GM21737 (cell line): ENCODE results near the gene TNC.

Experiments
- ATAC-seq: cut with Tn5 transposase; IDR thresholded peaks from one replicate; pipeline ENCODE4 v1.9.1; 2021; ENCODE audit warnings: mild to moderate bottlenecking, moderate library complexity; ENCODE audit not compliant: unreplicated experiment

Gene TNC

DNA sequence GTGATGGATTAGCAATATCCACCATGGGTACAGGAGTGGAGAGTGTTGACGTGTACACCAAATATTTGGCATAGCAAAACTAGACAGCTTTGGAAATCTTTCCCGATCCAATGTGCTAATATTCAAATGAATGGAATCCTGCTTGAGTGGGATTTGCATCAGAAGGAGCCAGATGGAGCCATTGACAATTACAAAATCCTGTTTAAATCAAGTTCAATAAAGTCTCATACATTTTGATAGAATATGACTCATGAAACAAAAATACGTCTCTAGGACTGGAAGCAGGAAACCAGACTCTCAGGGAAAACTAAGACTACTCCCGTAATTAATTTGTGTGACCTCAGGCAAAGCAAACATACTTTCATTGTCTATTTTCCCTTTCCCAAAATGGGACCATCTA is 13.0 kb downstream of the TNC start:
- no peak for ATAC-seq

DNA sequence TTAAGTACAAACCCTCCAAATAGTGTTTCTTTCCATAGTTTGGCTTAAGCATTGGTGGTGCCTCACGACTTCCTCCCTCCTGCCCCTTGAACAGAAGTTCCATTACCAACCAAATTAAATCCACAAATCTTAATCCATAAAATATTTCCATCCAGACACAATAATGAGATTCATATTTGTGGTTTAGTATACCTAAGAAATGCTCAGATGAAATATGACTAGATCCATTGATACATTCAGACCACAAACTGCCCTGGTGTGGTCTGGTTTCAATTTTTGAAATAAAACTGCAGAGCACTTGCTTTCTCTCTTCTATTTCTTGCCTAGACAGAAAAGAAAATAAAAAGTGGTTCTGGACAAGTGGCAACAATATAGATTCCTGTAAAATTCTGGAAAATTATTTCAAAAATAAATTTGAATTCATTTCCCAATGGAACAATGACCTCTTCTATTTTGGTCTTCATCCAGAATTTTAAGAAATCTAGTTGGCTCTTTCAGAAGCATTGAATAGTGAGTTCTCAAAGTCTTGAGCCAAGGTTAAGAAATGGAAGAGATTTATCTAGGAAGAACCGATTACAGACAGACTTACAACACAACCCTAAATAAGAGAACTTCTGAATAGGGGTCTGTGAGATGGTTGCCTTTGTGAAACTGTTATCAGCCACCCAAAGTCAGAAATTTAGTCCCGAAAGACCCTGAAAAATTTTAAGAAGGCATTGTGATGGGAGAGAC is 14.0 kb downstream of the TNC start:
- ATAC-seq, result no peak

DNA sequence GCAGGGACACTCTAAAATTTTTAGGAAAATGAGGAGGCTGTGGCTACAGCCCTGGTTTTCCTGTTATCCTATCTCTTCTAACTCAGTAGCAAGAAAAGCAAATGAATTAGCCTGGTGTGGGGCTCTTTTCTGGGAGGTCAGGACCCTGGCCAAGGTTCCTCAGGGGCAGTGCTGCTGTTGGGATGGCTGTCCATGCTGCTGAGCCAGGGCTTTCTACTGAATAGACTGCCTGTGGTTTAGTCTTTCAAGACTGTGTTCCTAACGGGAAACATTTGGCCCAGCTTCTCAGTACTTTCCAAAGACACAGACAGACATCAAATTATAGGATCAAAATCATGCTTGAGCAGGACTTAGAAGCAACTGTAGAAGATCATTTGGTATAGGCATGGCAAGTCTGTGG is 18.1 kb downstream of the TNC start:
- no peak for ATAC-seq

DNA sequence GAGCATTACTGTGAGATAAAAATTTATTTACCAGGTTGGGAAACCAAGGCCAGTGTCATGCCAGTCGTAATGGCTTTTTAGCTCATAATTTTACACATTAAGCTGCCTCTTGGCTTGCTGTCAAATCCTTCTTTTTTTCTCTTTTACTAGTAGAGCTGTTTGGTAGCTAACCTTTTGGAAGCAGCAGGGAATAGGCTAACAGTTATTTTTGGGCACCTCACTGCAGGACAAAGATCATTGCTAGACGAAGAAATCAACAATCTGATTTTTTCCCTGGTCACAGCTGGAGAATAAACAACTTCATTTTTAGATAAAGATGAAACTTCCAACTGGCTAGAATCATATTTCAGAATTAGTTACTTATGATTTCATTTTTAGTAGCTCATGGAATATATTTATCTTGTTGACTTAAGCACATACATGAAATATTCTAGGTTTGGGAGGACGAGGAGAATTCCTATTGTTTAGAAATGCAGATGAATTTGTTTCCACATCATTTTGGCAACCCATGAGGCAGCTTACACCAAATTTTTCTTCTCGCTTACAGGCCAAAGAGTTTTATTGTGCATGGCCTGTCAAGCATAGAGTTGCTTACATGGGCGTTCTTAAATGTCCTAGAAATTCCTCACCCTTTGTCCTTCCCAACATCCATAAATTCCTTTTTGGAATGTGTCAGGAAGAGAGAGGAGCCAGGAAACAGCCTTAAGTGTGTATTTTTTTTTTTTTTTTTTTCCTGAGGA is 19.6 kb downstream of the TNC start:
- no peak for ATAC-seq

DNA sequence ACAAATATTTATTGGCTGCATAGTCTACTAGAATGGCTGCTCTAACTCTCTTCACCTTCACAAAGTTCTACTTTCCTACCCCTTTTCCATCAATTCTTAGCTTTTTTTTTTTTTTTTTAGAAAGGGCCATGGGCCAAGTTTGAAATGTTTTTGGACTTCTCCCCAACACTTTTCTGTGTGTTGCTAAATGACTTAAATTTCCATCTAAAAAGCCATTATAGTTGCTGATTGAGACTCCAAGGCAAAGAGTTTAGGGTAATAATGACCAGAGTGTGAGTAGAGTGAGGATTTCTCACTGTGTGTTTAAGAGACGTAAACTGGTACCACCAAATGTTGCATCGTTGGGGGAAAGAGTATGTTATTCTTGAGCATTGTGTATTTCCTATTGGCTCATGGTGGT is 24.4 kb downstream of the TNC start:
- no peak for ATAC-seq

DNA sequence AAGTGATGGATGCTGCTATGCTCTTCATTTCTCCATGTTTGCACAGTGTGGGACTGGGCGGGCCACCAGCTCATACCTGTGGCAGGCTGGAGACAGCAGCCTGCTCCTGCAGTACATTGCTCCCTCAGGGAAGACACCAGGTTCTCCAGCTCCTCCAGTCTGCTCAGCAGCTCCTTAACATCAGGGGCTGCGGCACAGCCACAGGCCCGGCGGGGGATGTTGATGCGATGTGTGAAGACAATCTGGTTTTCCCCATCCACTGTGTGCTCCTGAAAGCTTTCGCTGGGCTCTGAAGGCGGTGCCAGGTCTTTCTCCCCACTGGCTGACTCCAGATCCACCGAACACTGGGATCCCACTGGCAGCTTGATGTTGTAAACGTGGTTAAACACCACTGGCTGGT is 27.5 kb downstream of the TNC start:
- ATAC-seq, result no peak

DNA sequence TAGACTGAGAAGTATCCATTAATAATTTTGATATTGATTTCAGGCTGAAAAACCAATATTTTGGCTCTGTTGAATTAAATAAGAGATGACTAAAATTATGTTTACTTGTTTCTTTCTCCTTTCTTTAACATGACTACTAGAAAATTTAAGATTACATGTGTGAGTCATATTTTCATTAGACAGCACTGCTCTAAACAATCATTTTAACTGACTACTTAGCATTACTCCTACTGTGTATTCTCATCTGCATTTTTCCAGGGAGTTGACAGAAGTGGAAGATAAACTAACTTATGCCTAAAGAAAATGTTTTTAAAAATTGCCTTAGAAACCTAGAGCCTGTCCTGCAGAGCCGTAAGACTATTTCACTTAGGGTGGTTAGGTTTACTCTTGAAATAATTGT is 29.1 kb downstream of the TNC start:
- no peak for ATAC-seq

DNA sequence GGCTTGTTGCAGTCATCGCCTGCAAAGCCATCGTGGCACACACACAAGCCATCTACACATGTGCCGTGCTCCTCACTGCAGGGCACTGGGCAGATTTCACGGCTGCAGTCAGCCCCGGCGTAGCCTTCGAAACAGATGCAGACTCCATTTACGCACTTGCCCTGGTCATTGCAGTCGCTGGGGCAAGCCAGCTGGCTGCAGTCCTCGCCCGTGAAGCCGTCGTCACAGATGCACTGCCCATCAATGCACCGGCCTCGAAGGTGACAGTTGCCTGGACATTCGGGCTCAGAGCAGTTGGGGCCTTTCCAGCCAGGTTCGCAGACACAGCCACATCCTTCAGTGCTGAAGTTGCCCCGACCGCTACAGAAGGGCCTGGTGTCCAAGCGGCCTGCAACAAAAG is 31.1 kb downstream of the TNC start:
- ATAC-seq, result no peak

DNA sequence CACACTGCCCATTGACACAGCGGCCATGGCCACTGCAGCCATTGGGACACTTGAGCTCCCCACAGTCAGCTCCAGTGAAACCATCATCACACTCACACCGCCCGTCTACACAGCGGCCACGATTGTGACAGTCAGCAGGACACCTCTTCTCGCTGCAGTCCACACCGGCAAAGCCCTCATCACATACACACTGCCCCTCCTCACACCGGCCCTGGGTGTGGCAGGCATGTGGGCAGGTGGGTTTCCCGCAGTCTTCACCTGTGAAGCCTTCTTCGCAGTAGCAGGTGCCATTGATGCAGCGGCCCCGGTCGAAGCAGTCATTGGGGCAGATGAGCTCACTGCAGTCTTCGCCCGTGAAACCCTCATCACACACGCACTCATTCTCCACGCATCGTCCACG is 31.5 kb downstream of the TNC start:
- no peak for ATAC-seq

DNA sequence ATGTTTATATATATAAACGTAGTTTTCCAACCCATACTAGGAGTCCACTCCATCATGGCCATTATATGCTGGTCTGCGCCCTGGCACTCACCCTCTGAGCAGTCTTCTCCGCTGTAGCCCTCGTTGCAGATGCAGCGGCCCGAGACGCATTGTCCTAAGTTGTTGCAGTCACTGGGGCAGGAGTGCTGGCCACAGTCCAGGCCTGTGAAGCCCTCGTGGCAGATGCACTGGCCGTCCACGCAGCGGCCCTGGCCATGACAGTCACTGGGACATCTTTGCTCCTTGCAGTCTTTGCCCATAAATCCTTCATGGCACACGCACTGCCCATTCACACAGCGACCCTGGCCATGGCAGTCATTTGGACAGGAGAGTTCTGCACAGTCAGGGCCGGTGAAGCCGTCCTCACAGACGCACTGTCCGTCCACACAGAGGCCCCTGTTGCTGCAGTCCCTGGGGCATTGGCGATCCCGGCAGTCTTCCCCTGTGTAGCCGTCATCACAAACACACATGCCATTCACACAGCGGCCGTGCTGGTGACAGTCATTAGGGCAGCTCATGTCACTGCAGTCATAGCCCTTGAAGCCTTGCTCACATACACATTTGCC is 32.1 kb downstream of the TNC start:
- no peak for ATAC-seq

DNA sequence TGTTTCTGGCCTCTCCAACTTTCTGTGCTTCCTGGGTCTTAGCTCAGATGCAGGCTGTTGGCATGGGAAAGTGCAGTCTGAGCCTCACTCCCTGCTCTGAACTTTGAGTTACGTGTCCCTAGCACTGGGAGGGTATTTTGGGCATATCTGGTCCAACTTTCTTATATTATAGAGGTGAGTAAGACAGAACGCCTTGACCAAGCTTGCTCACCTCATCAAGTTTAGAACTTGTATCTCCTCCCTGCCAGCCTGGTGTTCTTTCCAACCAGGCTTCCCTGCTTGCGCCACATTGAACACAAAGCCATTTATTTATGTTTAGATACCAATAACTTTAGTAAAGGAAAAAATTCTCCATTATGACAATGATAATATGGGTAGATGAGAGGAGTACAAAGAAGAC is 33.2 kb downstream of the TNC start:
- ATAC-seq, result no peak

DNA sequence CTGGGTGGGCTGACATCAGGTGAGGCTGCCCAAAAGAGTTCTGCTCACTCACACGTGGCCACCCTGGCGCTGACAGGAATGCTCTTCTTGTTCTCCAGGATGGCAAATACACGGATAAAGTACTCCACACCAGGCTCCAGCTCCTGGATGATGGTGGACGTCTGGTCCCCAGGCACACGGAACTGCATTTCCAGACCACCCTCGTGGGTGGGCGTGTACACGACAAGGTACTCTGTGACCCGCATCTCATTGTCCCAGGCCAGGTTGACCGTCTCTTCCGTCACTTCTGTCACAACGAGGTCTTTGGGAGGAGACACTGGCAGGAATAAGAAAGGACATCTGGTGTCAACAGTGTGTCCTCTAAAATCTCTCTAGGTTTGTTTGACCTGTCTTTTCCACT is 33.8 kb downstream of the TNC start:
- no peak for ATAC-seq

DNA sequence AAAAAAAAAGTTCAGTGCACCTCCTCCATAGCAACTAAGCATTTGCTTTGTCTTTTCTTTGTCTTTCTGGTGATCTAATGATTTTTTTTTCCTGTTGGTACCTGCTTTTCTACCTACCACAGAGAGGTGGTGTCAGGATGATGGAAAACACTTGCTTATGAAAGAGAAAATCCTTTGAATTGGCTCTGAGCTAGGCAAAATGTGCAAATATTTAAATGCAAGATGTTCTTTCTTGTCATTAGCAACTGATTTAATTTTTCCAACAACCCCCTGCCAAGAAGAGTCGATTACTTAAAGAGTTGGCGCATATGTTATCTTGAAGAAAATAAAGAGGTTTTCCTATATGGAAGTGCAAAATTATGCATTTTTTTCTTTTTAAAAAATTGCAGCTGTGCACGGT is 37.7 kb downstream of the TNC start:
- no peak for ATAC-seq

DNA sequence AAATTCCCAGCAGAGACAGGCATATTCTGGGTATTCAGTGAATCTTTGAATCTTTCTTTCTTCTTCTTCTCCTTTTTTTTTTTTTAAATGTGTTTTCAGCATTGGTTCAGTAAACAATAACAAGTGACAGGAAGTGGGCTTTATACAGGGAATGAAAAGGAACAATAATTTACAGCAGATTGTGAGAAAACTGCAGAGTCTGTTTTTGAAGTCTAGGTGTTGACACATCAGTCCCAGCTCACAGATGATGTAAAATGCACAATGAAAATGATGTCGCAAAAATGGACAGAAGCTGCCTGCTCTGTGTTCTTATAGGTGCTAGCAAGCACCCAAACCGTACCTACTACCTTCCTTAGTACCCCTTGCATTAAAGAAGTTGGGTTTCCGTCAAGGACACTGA is 38.8 kb downstream of the TNC start:
- no peak for ATAC-seq

DNA sequence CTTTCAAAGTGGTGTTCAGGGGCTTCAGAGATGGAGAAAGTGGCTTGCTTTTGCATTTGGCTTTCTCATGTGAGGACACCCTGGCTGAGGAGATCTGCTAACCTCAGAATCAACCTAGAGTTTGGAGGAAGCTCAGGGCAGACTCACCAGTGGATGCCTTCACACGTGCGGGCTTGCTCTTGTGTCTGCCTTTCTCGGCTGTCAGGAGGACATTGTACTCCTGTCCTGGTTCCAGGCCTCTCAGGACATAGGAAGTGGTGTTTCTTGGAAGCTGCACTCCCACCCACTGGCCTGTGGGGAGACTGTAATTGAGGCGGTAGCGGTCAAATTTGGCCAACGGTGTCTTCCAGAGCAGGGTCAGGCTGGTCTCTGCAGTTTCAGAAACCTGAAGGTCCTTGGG is 44.5 kb downstream of the TNC start:
- ATAC-seq, result no peak

DNA sequence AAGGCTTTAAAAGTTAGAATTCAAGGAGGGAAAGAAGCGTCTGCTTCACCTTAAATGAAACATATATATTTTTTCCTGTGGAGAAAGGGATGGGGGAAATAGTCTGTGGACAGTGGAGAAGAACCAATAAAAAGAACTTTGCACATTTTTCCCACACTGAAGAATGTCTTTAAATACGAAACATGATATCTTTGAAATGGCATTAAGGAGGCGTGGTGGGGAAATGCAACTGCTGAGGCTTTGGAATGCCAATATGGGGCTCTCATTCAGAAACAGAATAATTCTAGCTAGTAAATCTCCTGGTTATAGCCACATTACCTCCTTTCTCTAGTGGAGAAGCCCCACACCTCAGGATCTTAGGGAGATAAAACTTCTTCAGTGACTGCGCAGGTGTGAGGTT is 46.8 kb downstream of the TNC start:
- no peak for ATAC-seq

DNA sequence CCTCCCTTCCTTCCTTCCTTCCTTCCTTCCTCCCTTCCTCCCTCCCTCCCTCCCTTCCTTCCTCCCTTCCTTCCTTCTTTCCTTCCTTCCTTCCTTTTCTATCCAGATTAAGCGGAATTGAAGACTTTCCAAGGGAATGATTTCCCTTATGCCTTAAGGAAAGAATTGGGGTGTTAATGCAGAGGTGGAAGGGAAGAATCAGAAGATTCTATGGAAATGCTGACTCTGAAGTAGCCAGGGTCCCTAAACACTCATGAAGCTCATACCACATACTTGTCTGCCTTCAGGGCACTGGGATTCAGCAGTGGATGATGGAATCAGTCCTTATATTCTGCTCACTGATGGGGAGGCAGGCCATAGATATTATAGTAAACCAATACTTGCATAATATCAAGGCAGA is 48.2 kb downstream of the TNC start:
- no peak for ATAC-seq

DNA sequence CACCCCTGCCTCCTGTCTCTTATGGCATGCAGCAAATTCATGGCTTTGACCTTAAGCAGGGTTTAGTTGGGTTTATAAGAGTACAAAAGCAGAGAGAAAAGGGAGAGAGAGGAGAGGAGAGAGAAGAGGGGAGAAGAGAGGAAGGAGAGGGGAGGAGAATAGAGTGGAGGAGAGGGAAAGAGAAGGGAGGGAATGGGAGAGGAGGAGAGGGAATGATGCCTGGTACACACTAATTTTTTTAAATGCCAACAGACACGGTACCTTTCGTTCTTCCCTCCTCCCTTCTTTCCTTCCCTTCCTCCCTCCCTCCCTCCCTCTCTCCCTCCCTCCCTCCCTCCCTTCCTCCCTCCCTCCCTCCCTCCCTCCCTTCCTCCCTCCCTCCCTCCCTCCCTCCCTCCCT is 48.7 kb downstream of the TNC start:
- no peak for ATAC-seq

DNA sequence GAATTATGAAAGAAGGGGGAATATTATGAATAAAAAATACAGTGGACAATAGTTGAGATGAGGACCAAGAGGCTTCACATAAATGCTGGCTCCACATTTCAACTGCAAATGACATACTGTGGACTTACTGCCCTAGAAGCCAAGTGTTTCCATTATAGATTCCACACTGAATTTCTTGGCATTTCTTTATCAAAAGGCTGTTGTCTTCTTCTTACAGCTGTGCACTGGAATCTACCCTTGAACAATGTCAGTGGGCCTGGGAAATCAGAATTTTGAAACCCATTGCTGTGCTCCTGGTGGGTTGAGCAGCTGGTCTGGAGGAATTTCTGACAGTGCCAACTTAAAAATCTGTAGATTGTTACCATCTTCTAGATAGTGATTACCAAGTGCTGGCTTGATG is 49.9 kb downstream of the TNC start:
- no peak for ATAC-seq

DNA sequence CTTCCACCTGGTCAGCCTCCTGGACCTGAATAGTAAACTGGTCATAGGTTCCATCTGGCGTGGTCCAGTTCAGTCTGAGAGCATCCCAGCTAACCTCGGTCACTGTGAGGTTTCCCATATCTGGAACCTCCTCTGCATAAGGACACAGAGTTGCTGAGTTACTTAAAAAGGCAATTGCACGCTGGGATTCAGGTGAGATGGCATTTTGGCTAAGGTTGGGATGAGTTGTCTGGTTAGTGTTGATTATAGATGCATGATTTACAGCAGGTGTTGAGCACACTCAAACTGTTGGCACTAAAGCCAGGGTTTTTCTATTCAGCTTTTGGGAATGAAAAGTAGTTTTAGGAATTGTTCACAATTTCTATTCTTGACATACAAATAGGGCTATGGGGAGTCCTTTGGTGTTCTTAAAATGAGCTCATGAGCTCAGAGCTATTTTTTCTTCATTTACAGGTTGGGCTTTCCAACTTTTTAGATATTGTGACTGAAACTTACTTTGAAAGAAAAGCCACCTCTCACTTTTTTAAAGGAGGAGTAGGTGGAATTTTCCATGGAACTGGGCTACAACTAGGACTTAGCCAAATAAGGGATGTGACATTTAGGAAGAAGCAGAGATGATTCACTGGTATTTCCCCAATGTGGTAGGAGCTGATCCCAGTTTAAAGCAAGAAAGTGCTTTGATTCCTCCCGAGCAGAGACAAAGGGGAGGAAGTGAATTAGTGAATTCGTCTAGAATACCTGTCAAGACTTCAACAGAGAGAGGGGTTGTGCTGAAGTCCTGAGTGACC is 54.7 kb downstream of the TNC start:
- no peak for ATAC-seq

DNA sequence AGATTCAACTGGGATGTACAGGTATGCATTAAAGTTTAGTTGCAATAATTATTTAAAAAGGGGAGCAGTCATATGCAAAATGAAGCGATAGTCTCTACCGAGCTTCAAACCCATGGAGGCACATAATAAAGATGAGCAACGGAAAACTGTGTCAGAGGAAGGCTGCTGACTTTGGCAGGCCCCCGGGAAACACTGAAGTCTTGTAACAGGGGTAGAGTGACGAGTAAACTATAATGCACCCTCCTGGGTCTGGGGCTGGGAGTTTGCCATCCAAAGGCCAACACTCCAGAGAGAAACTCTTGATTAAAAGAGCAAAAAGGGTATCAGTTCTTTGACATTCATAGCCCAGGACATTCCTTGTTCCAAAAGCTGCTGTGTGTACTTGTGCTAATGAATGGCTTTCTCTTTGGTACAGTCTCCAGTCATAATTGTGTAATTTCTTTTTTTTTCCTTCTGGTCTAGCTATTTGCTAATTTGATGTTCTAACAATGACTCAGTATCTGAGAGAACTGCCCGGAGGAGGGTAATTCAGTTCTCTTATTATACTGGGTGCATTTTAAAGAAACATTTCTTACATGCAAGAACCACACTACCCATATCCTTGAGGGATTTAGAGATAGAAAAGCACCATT is 59.2 kb downstream of the TNC start:
- ATAC-seq, result no peak
